Erythroblast (primary cell): Measurements from ENCODE around the gene HMGN3.

Experiments used
- GATA1 ChIP-seq: IDR thresholded peaks from 2 replicates; pipeline ENCODE4 v1.6.1; 2011; ENCODE audit warnings: low read depth, mild to moderate bottlenecking, control low read depth, low read length, moderate library complexity
- POLR2A ChIP-seq: IDR thresholded peaks from 2 replicates; pipeline ENCODE4 v1.6.1; 2011; ENCODE audit warnings: mild to moderate bottlenecking, low read length

- TF ChIP-seq POLR2A (no peak), GATA1 (no peak)
Observed at GRCh38 chr6:79202556-79202955, 31.9 kb downstream of the HMGN3 start.
